ENCODE results near the gene SLC16A13.
"Not testable (repeated sequence)": the region's sequence is repeated elsewhere in the genome, so short reads cannot be mapped to it uniquely, and the experiment has no call there.

GRCh38 chr17:6993613-6994056, 42.2 kb upstream of the SLC16A13 start:
- not testable (repeated sequence) for TF ChIP-seq CTCF (IDR thresholded peaks at IDR 0.05); EZH2 (IDR thresholded peaks at IDR 0.05; ENCODE audit: borderline replicate concordance, insufficient read depth, low read depth, low read length, poor library complexity, severe bottlenecking)

Measured in B cell (primary cell).